KMS-11 (cell line): ENCODE data around the gene DBN1.

Experiments used
- H2AFZ ChIP-seq: fragments of 200-600 bp; sonication (generic); 2 replicates; pipeline ENCODE4 v1.6.1; 2016; ENCODE audit warnings: antibody characterized with exemption, mixed run types, low read depth
- H3K27ac ChIP-seq: fragments of 200-600 bp; sonication (generic); 2 replicates; pipeline ENCODE4 v1.6.1; 2016; ENCODE audit warnings: mild to moderate bottlenecking, mixed run types
- H3K27me3 ChIP-seq: fragments of 200-600 bp; sonication (generic); 2 replicates; pipeline ENCODE4 v1.6.1; 2017; ENCODE audit warnings: mild to moderate bottlenecking, low read depth, mixed run types, moderate library complexity; ENCODE audit not compliant: insufficient read depth
- H3K36me3 ChIP-seq: fragments of 200-600 bp; sonication (generic); 2 replicates; pipeline ENCODE4 v1.6.1; 2017; ENCODE audit warnings: mild to moderate bottlenecking, mixed run types; ENCODE audit not compliant: insufficient read depth
- H3K4me1 ChIP-seq: fragments of 200-600 bp; sonication (generic); 2 replicates; pipeline ENCODE4 v1.6.1; 2016; ENCODE audit warnings: mild to moderate bottlenecking, low read depth, mixed run types; ENCODE audit not compliant: poor library complexity, severe bottlenecking
- H3K4me2 ChIP-seq: fragments of 200-600 bp; sonication (generic); 2 replicates; pipeline ENCODE4 v1.7.0; 2016; ENCODE audit warnings: mild to moderate bottlenecking, mixed run types
- H3K4me3 ChIP-seq: fragments of 200-600 bp; sonication (generic); IDR thresholded peaks from 2 replicates; pipeline ENCODE4 v1.6.1; 2017; ENCODE audit warnings: low read depth, low read length, mixed read lengths; ENCODE audit not compliant: insufficient read depth
- H3K79me2 ChIP-seq: fragments of 200-600 bp; sonication (generic); 2 replicates; pipeline ENCODE4 v1.6.1; 2016; ENCODE audit warnings: low read depth, mixed run types; ENCODE audit not compliant: insufficient read depth
- H3K9ac ChIP-seq: fragments of 200-600 bp; sonication (generic); 2 replicates; pipeline ENCODE4 v1.6.1; 2016; ENCODE audit warnings: mild to moderate bottlenecking, mixed run types
- H4K20me1 ChIP-seq: fragments of 200-600 bp; sonication (generic); 2 replicates; pipeline ENCODE4 v1.6.1; 2016; ENCODE audit warnings: mild to moderate bottlenecking, mixed run types; ENCODE audit not compliant: insufficient read depth
- TF ChIP-seq, protein P1 (sequence below): fragments of 200-600 bp; sonication (generic); conservative IDR thresholded peaks from 2 replicates; pipeline ENCODE4 v1.6.1; 2017; ENCODE audit warnings: low read depth, mild to moderate bottlenecking, antibody characterized with exemption, low read length, moderate library complexity, mixed read lengths

The DBN1 gene

DNA sequence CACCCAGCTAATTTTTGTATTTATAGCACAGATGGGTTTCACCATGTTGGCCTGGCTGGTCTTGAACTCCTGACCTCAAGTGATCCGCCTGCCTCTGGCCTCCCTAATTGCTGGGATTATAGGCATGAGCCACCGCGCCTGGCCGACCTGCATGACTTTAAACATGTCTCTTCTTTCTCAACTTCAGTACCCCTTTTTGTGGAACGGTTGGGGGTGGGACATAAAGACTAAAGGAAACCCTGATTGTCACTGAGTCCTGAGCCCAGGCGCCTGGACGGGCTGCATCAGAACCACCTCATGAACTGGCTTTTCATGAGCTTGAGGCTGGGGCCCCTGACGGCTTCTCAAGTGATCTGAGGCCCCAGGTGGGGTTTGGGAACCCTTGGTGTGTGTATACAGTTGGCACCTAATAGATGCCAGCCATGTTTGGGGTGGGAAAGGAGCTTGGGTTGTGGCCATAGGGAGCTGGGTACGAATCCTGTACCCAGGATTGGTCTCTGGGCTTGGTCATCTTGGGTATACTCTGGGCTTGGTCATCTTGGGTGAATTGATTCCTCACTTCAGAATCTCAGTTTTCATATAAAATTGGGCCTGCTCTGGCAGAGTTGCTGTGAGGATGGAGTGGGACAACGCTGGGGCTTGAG lies 44.7 kb downstream of the DBN1 start:
- no peaks in the 10 kb centered on the region for H3K36me3 ChIP-seq
- H3K27me3 ChIP-seq: no peaks in the 10 kb centered on the region
- no peak overlapping the region; the same call in 1 of the 2 replicates for H3K4me2 ChIP-seq
- H4K20me1 ChIP-seq: no peaks in the 10 kb centered on the region
- no peak overlapping the region for H3K27ac ChIP-seq
- TF ChIP-seq, protein P1, sequence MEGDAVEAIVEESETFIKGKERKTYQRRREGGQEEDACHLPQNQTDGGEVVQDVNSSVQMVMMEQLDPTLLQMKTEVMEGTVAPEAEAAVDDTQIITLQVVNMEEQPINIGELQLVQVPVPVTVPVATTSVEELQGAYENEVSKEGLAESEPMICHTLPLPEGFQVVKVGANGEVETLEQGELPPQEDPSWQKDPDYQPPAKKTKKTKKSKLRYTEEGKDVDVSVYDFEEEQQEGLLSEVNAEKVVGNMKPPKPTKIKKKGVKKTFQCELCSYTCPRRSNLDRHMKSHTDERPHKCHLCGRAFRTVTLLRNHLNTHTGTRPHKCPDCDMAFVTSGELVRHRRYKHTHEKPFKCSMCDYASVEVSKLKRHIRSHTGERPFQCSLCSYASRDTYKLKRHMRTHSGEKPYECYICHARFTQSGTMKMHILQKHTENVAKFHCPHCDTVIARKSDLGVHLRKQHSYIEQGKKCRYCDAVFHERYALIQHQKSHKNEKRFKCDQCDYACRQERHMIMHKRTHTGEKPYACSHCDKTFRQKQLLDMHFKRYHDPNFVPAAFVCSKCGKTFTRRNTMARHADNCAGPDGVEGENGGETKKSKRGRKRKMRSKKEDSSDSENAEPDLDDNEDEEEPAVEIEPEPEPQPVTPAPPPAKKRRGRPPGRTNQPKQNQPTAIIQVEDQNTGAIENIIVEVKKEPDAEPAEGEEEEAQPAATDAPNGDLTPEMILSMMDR: no peak
- no peak overlapping the region for H3K4me3 ChIP-seq
- no peak overlapping the region for H3K9ac ChIP-seq
- H3K79me2 ChIP-seq: no peaks in the 10 kb centered on the region
- peaks cover 64% of the 10 kb centered on the region for H3K4me1 ChIP-seq
- H2AFZ ChIP-seq: no peak overlapping the region

GRCh38 chr5:177427919-177428573 lies 45.4 kb downstream of the DBN1 start:
- Histone ChIP-seq H4K20me1 (no peaks in the 10 kb centered on the region), H3K27ac (no peak overlapping the region), H2AFZ (no peak overlapping the region), H3K4me1 (peaks cover 64% of the 10 kb centered on the region), H3K4me3 (no peak overlapping the region), H3K27me3 (no peaks in the 10 kb centered on the region), H3K79me2 (no peaks in the 10 kb centered on the region), H3K9ac (peak overlapping the region; percentile 68; the same call in 1 of the 2 replicates), H3K4me2 (peak overlapping the region; percentile 91), H3K36me3 (no peaks in the 10 kb centered on the region)
- TF ChIP-seq, protein P1: no peak

DNA sequence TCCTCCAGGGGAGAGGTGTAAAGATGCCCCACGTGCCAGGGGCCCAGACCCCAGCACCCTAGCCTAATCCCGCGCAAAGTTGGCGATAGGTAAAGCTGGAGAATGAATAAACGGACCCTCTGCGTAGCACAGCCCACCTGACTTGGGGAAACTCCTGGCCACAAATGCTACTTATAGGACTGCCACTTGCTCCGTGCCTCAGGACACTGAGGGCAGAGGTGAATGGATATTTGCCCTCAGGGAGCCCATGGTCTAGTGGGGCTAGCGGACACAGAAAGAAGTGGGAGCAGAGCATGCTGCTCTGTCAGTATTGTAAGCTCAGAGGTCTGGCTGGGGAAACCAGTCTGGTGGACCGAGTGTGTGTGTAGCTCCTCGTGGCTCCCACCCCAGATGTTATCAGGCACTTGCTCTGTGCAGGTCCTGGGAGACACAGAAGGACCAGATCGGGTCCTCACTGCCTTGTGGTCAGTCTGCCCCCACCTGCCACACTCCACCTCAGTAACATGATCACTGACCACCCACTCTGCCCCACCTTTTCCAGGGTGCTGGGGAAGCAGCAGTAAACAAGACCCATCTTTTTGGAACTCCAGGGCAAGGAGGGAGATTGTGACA lies 46.1 kb downstream of the DBN1 start:
- no peaks in the 10 kb centered on the region for H3K36me3 ChIP-seq
- no peaks in the 10 kb centered on the region for H3K27me3 ChIP-seq
- no peaks in the 10 kb centered on the region for H3K79me2 ChIP-seq
- H3K27ac ChIP-seq: peak overlapping the region; percentile 56
- no peaks in the 10 kb centered on the region for H4K20me1 ChIP-seq
- H3K4me1 ChIP-seq: peaks cover 57% of the 10 kb centered on the region
- H3K4me2 ChIP-seq: peak overlapping the region; percentile 91
- H3K9ac ChIP-seq: peak overlapping the region; percentile 68; the same call in 1 of the 2 replicates
- H2AFZ ChIP-seq: no peak overlapping the region
- TF ChIP-seq, protein P1: no peak
- H3K4me3 ChIP-seq: no peak overlapping the region

DNA sequence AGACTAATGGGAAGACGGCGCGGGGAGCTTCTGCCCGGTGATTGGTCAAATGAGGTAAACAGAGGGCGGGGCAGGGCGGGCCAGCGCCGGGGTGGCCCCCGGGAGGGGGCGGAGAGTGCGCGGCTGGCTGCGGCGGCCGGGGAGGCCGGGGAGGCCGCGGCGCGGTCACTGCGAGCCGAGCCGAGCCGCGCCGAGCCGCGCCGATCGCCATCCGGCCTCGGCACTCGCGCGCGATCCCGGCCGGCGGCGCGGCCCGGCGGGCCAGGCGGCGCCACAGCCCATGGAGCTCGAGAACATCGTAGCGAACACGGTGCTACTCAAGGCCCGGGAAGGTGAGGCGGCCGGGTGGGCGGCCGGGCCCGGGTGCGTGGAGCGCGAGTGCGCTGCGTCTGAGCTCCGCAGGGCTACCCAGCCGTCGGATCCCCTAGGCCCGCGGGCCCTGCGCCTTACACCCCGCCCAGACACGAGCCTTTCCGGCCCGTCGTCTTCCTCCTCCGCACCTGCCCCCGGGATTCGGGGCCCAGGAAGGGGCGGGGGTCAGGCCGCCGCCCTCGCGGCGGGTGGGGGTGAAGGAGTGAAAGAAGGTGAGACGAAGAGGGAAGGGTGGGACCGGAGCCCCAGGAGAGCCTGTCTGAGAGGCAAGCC lies 46.7 kb downstream of the DBN1 start, which contains the start of gene GRK6:
TSS of gene GRK6 (plus strand) at position 111 of the 645 bp plus-strand sequence. CDS start at position 281, 170 bp downstream.
- H4K20me1 ChIP-seq: no peaks in the 10 kb centered on the region
- peak within 1 kb of the TSS; percentile 56 for H3K27ac ChIP-seq
- peak within 1 kb of the TSS; percentile 68; the same call in 1 of the 2 replicates for H3K9ac ChIP-seq
- peak within 1 kb of the TSS; percentile 71 for H2AFZ ChIP-seq
- no peak within 1 kb of the TSS for H3K4me3 ChIP-seq
- peak within 1 kb of the TSS; percentile 91 for H3K4me2 ChIP-seq
- TF ChIP-seq, protein P1: no peak
- H3K4me1 ChIP-seq: peaks cover 51% of the 10 kb centered on the region
- H3K79me2 ChIP-seq: no peaks in the 10 kb centered on the region
- no peaks in the 10 kb centered on the region for H3K27me3 ChIP-seq
- H3K36me3 ChIP-seq: no peaks in the 10 kb centered on the region
